Hematopoietic multipotent progenitor cell treated with erythropoietin and hydrocortisone succinate and interleukin-3 and kit ligand, for 17 days (in vitro differentiated cells): Measurements from ENCODE around the gene UBE2I.
A peak's percentile ranks its signal among the peaks of the same experiment; 100 is the strongest.
"Not testable (repeated sequence)": the region's sequence is repeated elsewhere in the genome, so short reads cannot be mapped to it uniquely, and the experiment has no call there.

Experiments used
- DNase-seq: peaks from one replicate; pipeline ENCODE4 v3.0.0-alpha.2; 2015; ENCODE audit warnings: low spot score

Gene UBE2I

DNA sequence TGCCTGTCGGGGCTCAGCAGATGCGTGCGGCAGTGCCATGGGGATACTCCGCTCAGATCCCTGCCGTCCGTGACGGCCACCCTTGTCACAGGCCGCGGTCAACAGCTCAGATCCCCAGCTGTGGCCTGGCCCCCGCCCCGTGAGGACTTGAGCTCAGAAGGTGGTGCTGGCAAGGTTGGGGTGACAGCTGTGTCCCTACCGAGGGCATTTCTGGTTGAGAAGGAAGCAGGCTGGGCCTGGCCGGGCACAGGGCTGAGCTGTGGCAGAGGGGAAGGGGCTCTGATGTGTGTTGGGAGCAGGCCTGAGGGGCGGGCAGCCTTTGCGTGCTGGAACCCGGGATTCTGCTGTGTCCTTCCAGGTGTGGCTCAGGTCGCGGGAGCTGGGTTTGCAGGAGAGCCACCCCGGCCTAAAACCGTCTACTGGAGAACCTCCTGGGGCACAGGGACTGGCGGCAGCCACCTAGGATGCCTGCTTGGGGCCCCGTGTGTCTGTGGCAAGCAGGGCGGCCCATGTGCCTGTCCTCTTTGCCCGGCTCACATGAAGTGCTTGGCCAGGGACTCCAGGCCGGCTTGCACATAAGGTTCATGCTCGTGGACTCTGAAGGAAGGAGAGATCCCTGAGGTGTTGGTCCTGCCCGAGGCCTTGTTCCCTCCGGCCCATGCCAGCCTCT, 5.1 kb downstream of the UBE2I start:
- no peak for DNase-seq

DNA sequence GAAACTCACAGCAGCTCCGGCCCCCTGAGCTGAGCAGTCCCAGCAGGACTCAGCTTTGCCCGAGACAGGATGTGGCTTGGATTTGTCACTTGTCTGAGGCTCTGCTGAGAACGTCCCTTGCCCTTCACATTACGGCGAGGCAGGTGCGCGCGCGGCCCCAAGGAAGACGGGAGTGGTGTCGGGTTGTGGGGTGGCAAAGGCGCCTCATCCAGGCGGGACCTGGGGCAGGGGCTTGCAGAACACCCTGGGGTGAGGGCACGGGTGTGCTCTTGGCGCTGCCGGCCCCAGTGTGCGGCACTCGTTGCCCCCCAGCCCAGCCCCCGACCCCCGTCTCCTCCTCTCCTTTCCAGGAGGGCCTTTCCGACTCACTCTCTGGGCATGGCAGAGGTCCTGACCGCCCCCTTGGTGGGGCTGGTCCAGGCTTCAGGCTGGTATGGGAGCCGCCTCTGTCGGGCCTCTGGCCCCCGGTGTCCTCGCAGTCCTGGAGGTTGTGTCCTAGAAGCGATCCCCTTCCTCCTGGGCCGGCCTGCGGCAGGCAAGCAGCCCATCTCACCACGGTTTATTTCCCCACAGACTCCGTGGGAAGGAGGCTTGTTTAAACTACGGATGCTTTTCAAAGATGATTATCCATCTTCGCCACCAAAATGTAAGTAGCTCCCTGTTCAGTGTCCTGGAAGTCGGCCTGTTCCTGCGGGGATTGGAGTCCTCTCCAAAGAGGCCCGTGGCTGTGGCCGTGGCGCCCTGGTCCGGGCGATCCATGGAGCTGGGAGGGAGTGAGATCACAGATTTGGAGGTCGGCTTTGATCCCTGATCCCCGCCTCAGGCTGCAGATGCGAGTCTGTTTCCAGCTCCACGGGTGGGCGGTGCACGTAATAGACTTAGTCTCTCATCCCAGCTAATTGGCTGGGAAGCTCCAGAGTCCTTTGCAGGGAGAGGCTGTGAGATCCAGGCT, 5.9 kb downstream of the UBE2I start:
- no peak for DNase-seq

- no peak for DNase-seq
These were observed 6.6 kb downstream of the UBE2I start for GRCh38 chr16:1316033-1316405.

DNA sequence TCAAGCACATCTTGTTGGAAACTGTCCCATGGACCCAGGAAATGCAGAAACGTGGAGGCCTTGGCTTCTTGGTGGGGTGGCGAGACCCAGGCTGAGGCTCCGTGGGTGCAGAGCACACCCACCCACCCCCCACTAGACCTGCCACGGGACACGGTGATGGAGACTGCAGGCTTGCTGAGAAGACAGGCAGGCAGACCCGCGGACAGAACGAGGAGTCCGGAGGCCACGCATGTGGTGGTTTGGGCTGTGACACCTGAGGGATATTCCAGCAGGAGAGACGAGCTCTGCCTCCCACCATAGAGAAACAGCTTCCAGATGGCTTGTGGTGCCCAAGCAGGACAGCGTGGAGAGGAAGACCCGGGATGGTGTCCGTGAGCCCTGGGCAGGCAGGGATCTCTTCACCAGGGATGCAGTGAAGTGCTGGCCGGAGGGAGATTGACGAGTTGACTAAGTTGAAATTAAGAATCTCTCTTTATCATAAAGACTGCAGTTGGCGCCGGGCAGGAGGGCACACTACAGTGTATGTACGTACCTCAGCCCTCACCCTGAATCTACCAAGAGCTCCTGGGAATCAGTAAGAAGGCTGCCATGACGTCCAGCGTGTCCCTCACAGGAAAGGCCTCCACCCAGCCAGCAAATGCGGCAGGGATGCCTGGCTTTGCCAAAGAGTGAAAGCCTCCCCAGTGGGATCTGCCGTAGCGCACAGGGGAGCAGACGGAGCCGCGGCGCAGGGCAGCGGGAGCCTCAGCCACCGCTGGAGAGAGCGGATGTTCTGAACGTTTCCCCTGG, 8.2 kb downstream of the UBE2I start:
- DNase-seq, result no peak

- DNase-seq, result no peak
These were observed 8.8 kb downstream of the UBE2I start for GRCh38 chr16:1318268-1318545.

- DNase-seq, result no peak
These were observed 9.6 kb downstream of the UBE2I start for GRCh38 chr16:1319041-1319440.

DNA sequence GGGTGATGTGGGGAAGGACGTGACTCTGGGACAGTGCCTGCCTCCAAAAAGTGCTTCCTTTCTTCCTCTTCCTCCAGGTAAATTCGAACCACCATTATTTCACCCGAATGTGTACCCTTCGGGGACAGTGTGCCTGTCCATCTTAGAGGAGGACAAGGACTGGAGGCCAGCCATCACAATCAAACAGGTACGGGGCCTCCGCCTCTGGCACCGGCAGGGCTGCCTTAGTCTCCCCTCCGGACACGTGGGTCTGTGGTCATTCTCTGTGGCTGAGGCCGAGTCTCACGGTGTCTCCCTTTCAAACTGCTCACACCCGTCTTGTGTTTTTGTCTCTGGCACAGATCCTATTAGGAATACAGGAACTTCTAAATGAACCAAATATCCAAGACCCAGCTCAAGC, 10.7 kb downstream of the UBE2I start:
- no peak for DNase-seq

- no peak for DNase-seq
These were observed 11.3 kb downstream of the UBE2I start for GRCh38 chr16:1320658-1321240.

- no peak for DNase-seq
These were observed 13.0 kb downstream of the UBE2I start for GRCh38 chr16:1322407-1322806.

DNA sequence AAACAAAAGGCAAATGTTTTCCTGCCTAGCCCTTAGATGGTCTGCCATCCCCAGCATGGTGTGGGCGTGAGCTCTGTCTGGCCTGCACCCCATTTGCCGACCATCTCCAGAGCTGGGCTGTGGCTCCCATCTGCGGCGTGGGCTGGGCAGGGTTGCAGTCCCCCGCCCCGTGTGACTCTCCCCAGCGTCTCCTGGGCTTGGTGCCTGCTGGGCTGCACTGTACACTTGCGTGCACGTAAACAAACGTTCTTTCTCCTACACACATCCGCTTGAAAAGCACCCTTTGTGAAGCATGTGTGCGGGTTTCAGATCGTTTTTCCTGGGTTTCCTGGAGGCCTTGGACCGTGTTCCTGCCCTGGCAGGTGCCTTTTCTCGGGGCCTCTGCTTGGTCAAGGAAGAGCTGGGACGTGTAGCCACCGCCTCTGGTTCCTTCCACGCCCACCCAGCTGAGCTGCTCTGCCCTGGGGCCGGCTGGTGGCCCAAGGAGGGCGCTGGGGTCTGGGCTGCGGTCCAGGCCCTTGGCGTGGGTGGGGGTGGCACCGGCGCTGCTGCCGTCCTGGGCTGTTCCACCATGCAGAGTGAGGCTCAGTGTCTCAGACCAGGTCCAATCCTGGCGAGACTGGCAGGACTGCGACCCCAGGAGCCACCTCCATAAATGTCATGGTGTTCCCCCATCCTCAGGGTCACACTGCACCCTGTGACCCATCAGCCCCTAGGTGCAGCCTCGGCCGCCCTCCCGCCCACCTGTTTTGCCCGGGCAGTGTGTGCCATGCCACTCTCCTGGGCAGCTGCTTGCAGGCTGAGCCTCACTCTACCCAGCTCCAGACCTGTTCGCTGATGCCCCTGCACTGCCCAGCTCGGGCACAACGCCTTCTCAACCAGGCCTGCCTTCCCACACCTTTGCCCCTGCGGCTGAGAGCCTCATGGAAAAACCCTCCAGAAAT, 14.1 kb downstream of the UBE2I start:
- no peak for DNase-seq

DNA sequence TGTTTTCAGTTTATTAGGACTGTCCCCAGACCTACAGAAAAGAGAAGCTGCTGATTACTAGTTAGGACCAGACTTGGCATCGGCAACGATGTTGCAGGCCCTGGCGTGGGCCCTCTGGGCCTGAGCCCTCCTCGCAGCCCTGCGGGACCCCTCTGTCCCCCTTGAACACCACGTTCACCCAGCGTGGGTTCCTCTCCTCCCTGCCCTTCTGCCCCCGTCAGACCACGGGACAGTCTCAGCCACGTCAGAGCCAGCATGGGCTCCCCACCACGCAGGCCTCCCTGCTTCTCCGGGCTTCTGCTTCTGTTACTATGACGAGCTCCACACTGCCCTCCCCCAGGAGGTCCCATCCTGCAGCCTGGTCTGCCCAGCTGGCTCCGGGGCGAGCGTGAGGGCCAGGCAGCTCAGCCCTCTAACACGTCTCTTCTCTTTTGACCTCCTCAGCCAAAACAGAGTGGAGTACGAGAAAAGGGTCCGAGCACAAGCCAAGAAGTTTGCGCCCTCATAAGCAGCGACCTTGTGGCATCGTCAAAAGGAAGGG, 14.9 kb downstream of the UBE2I start:
- no peak for DNase-seq

DNA sequence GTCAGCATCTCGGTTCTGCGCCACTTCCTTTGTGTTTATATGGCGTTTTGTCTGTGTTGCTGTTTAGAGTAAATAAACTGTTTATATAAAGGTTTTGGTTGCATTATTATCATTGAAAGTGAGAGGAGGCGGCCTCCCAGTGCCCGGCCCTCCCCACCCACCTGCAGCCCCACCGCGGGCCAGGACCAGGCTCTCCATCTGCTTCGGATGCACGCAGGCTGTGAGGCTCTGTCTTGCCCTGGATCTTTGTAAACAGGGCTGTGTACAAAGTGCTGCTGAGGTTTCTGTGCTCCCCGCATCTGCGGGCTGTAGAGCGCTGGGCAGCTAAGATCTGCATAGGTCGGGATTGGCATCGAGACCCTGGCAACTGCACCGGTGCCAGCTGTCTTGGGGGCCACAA, 15.8 kb downstream of the UBE2I start:
- no peak for DNase-seq

DNA sequence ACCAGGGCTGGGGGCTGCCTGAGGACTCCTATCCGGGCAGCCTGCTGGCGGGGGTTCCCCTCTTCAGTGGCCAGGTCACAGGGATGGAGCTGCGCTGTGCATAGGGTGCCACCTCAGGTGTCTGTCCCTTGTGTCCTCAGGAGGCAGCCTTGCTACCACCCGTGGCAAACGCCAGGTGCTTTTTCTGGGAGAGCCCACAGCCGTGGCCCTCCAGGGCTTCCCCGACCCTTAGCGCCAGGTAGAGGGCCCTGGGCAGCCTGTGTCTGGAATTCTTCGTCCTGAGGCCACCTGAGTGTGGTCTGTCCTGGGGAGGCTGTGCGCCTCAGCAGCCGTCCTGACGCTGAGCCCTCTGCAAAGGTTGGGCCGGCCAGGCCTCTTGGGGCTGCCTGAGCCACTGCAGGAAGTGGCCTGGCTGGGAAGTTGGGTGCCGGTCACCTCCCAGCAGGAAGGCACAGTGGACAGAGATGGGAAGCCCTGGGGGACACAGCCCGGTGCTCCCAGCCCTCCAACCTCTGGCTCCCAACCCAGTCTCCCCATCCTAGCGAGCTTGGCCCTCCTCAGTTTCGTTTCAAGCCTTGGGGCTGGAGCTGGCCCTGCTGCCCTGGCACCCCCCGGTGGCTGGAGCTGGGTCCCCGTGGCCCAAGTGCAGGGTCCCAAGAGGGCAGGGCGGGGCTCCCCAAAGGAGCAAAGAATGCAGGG, 16.4 kb downstream of the UBE2I start:
- no peak for DNase-seq

DNA sequence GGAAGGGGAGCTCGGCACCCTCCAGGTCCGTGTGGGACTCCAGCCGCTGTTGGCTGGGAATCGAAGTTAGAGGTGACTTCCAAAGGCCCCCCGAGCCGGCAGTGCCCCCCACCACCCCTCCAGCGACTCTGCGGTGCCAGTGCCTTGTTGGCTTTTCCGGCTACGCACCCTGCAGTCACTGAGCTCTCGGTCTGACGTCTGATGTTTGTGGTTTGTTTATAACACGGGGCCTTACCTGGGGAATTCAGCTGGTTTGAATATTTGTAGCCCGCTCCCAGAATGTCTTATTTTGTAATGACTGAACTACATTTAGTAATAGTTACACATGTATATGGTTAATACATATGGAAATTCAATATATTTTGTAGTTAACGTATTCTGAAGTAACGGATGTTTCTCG, 17.0 kb downstream of the UBE2I start:
- DNase-seq, result no peak

- no peak for DNase-seq
These were observed 17.6 kb downstream of the UBE2I start for GRCh38 chr16:1326946-1327618.

GRCh38 chr16:1327619-1327947, 18.1 kb downstream of the UBE2I start:
- DNase-seq, result no peak

DNA sequence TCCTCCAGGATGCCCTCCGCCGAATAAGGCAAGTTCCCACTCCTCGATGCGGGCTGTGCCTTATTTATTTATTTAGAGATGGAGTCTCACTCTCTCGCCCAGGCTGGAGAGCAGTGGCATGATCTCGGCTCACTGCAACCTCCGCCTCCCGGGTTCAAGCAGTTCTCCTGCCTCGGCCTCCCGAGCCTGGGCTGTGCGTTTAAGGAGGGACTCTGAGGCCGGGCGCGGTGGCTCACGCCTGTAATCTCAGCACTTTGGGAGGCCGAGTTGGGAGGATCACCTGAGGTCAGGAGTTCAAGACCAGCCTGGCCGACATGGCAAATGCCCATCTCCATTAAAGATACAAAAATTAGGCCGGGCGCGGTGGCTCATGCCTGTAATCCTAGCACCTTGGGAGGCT, 18.7 kb downstream of the UBE2I start:
- not testable (repeated sequence) for DNase-seq

DNA sequence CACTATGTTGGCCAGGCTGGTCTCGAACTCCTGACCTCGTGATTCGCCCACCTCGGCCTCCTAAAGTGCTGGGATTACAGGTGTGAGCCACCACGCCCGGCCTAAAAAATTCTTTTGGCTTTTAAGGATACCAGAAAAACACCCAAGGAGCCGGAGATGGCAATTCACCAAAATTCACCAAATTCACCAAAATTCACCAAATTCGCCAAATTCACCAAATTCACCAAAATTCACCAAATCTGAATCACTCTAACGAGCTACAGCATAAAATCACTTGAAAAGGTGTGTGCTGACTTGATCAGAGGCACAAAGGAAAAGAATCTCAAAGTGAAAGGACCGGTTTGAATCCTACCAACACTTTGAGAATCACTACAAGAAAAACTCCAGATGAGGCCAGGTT, 19.5 kb downstream of the UBE2I start:
- DNase-seq, result not testable (repeated sequence)

DNA sequence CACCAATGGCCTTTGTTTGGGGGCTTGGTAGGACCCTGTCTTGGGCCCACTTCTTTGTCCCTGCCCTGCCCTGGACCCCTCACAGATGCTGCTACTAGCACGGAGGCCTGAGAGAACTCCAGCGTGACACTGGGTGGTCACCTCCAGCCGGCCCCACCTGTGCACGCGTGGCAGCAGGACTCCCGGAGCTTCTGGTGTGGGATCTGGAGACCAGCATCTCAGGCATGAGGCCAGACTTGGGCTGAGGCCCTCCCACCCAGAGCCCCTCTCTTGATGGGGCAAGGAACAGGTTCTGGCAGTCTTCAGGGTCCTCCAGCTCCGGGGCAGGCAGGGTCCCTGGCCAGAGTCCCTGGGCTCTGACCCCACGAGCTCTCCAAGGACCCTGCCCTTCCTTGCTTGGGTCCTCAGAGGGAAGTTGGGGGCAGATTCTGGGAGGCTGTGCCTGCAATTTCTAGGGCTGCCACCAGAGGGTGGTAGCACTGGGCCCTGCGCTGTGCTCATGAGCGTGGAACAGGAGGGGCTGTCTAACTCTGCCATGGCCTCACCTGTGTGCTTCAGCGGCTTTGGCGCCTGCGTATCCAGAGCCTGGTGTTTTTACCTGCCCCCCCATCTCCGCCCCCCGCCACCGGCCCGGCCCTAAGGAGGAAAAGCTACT, 21.0 kb downstream of the UBE2I start:
- DNase-seq, result peak; percentile 39
